ENCODE measurements around the gene GRIK1. TPM values are rescaled to one million over a fixed set of nuclear protein-coding genes. Genes with fewer than 3 reads are reported as not detected.

GRIK1 gene
- polyA plus RNA-seq, 1 donor from 2014 or later: 8.7 TPM

- H3K27ac ChIP-seq (ENCODE audit: low read length): no peak overlapping the region
- no peak overlapping the region for H2AFZ ChIP-seq (ENCODE audit: low read depth, low read length)
- H4K20me1 ChIP-seq (ENCODE audit: insufficient read depth): no peaks in the 10 kb centered on the region
- no peak overlapping the region for H3K4me2 ChIP-seq (ENCODE audit: low read length)
- H3F3A ChIP-seq (ENCODE audit: insufficient read depth, low read length, poor library complexity, severe bottlenecking): no peaks in the 10 kb centered on the region
- H3K9me3 ChIP-seq (ENCODE audit: low read length): no peaks in the 10 kb centered on the region
- no peaks in the 10 kb centered on the region for H3K79me2 ChIP-seq (replicated peaks; ENCODE audit: insufficient read depth, low read length)
- no peak overlapping the region for H3K4me3 ChIP-seq (ENCODE audit: low read length)
- TF ChIP-seq TAF1 (IDR thresholded peaks at IDR 0.05; ENCODE audit: low read depth): no peak
- H3K36me3 ChIP-seq (ENCODE audit: insufficient read depth, low read length): no peaks in the 10 kb centered on the region
- H3K9ac ChIP-seq (ENCODE audit: low read length): no peak overlapping the region
- no peaks in the 10 kb centered on the region for H3K27me3 ChIP-seq (ENCODE audit: insufficient read depth, low read depth, low read length)
- H3K9me2 ChIP-seq (ENCODE audit: insufficient read depth, low read length): no peaks in the 10 kb centered on the region
These were observed 42.9 kb downstream of the GRIK1 start for GRCh38 chr21:29896884-29897283.

GRCh38 chr21:29893687-29894086, 46.1 kb downstream of the GRIK1 start:
- H3K9me3 ChIP-seq (ENCODE audit: low read length): no peaks in the 10 kb centered on the region
- H3K27me3 ChIP-seq (ENCODE audit: insufficient read depth, low read depth, low read length): no peaks in the 10 kb centered on the region
- H3K27ac ChIP-seq (ENCODE audit: low read length): no peak overlapping the region
- no peaks in the 10 kb centered on the region for H3F3A ChIP-seq (ENCODE audit: insufficient read depth, low read length, poor library complexity, severe bottlenecking)
- no peaks in the 10 kb centered on the region for H3K36me3 ChIP-seq (ENCODE audit: insufficient read depth, low read length)
- H3K9ac ChIP-seq (ENCODE audit: low read length): no peak overlapping the region
- no peak overlapping the region for H3K4me3 ChIP-seq (ENCODE audit: low read length)
- no peaks in the 10 kb centered on the region for H3K9me2 ChIP-seq (ENCODE audit: insufficient read depth, low read length)
- no peak overlapping the region for H3K4me2 ChIP-seq (ENCODE audit: low read length)
- no peaks in the 10 kb centered on the region for H3K79me2 ChIP-seq (replicated peaks; ENCODE audit: insufficient read depth, low read length)
- H2AFZ ChIP-seq (ENCODE audit: low read depth, low read length): no peak overlapping the region
- TF ChIP-seq MXI1 (conservative IDR thresholded peaks at IDR 0.05; ENCODE audit: poor library complexity, severe bottlenecking) (no peak), POLR2AphosphoS5 (IDR thresholded peaks at IDR 0.05) (no peak), EP300 (conservative IDR thresholded peaks at IDR 0.05; ENCODE audit: poor library complexity, severe bottlenecking) (no peak), REST (IDR thresholded peaks at IDR 0.05; ENCODE audit: borderline replicate concordance) (no peak), RAD21 (conservative IDR thresholded peaks at IDR 0.05) (no peak), EZH2 (IDR thresholded peaks at IDR 0.05; ENCODE audit: borderline replicate concordance, insufficient read depth, low read length, poor library complexity, severe bottlenecking) (no peak), SMC3 (conservative IDR thresholded peaks at IDR 0.05; ENCODE audit: poor library complexity) (no peak), CTCF (IDR thresholded peaks at IDR 0.05; ENCODE audit: poor library complexity, severe bottlenecking) (no peak), TAF1 (IDR thresholded peaks at IDR 0.05; ENCODE audit: low read depth) (no peak)
- no peaks in the 10 kb centered on the region for H4K20me1 ChIP-seq (ENCODE audit: insufficient read depth)

GRCh38 chr21:29892379-29892778, 47.4 kb downstream of the GRIK1 start:
- TF ChIP-seq POLR2AphosphoS5 (IDR thresholded peaks at IDR 0.05) (no peak), MXI1 (conservative IDR thresholded peaks at IDR 0.05; ENCODE audit: poor library complexity, severe bottlenecking) (no peak), TAF1 (IDR thresholded peaks at IDR 0.05; ENCODE audit: low read depth) (no peak), EZH2 (IDR thresholded peaks at IDR 0.05; ENCODE audit: borderline replicate concordance, insufficient read depth, low read length, poor library complexity, severe bottlenecking) (no peak), RAD21 (conservative IDR thresholded peaks at IDR 0.05) (no peak), REST (IDR thresholded peaks at IDR 0.05; ENCODE audit: borderline replicate concordance) (no peak), EP300 (conservative IDR thresholded peaks at IDR 0.05; ENCODE audit: poor library complexity, severe bottlenecking) (no peak), CTCF (IDR thresholded peaks at IDR 0.05; ENCODE audit: poor library complexity, severe bottlenecking) (no peak), SMC3 (conservative IDR thresholded peaks at IDR 0.05; ENCODE audit: poor library complexity) (no peak)
- Histone ChIP-seq H3K27ac (ENCODE audit: low read length) (no peak overlapping the region), H3K9ac (ENCODE audit: low read length) (no peak overlapping the region), H3K4me2 (ENCODE audit: low read length) (no peak overlapping the region), H3F3A (ENCODE audit: insufficient read depth, low read length, poor library complexity, severe bottlenecking) (no peaks in the 10 kb centered on the region), H4K20me1 (ENCODE audit: insufficient read depth) (no peaks in the 10 kb centered on the region), H3K79me2 (replicated peaks; ENCODE audit: insufficient read depth, low read length) (no peaks in the 10 kb centered on the region), H3K36me3 (ENCODE audit: insufficient read depth, low read length) (no peaks in the 10 kb centered on the region), H2AFZ (ENCODE audit: low read depth, low read length) (no peak overlapping the region), H3K27me3 (ENCODE audit: insufficient read depth, low read depth, low read length) (no peaks in the 10 kb centered on the region), H3K4me3 (ENCODE audit: low read length) (no peak overlapping the region), H3K9me3 (ENCODE audit: low read length) (no peaks in the 10 kb centered on the region), H3K9me2 (ENCODE audit: insufficient read depth, low read length) (no peaks in the 10 kb centered on the region)
